CD4-positive, alpha-beta T cell treated with Interleukin-4 for 1 hour (primary cell): ENCODE measurements around the gene ERN1.

ENCODE experiments used
- DNase-seq, 2 donors: peaks; one replicate each; pipeline ENCODE4 v3.0.0-alpha.2; 2020 to 2022

Gene ERN1

GRCh38 chr17:64083093-64083492, 46.9 kb downstream of the ERN1 start:
- no peak for DNase-seq

- DNase-seq = peak; percentile 25 to 74
These were observed 47.8 kb downstream of the ERN1 start for GRCh38 chr17:64081802-64082799.

- DNase-seq = no peak
These were observed 49.7 kb downstream of the ERN1 start for GRCh38 chr17:64080174-64080618.

GRCh38 chr17:64077379-64077778, 52.6 kb downstream of the ERN1 start:
- peak in 1 of 2 donors; percentile 69 for DNase-seq

GRCh38 chr17:64075913-64076312, 54.0 kb downstream of the ERN1 start:
- no peak for DNase-seq

GRCh38 chr17:64074704-64075426, 55.1 kb downstream of the ERN1 start:
- no peak for DNase-seq

GRCh38 chr17:64073771-64074703, 55.9 kb downstream of the ERN1 start:
- DNase-seq = peak in 1 of 2 donors; percentile 18

GRCh38 chr17:64071111-64071510, 58.8 kb downstream of the ERN1 start:
- DNase-seq = no peak

GRCh38 chr17:64070213-64070612, 59.7 kb downstream of the ERN1 start:
- DNase-seq = no peak

- no peak for DNase-seq
These were observed 60.8 kb downstream of the ERN1 start for GRCh38 chr17:64069143-64069542.

- DNase-seq = no peak
These were observed 62.3 kb downstream of the ERN1 start for GRCh38 chr17:64067657-64068056.

- peak; percentile 54 to 78 for DNase-seq
These were observed 63.2 kb downstream of the ERN1 start for GRCh38 chr17:64066716-64067115.

- DNase-seq = no peak
These were observed 64.8 kb downstream of the ERN1 start for GRCh38 chr17:64065161-64065560.

GRCh38 chr17:64064331-64064730, 65.6 kb downstream of the ERN1 start:
- DNase-seq = no peak

- DNase-seq = peak; percentile 58 to 63
These were observed 66.1 kb downstream of the ERN1 start for GRCh38 chr17:64063766-64064224.

- DNase-seq = peak; percentile 47 to 62
These were observed 66.9 kb downstream of the ERN1 start for GRCh38 chr17:64063088-64063487.

GRCh38 chr17:64061178-64061898, 68.6 kb downstream of the ERN1 start:
- no peak for DNase-seq

- no peak for DNase-seq
These were observed 69.6 kb downstream of the ERN1 start for GRCh38 chr17:64060331-64060730.

GRCh38 chr17:64059756-64060155, 70.2 kb downstream of the ERN1 start:
- DNase-seq = no peak

- DNase-seq = no peak
These were observed 71.3 kb downstream of the ERN1 start for GRCh38 chr17:64058621-64059020.

- DNase-seq = no peak
These were observed 72.2 kb downstream of the ERN1 start for GRCh38 chr17:64057701-64058263.
